AG09309 (cell line): ENCODE results near the gene PRDM10.

Experiments
- DNase-seq: peaks from one replicate; pipeline ENCODE4 v3.0.0-alpha.2; 2010; ENCODE audit warnings: low read depth
- H3K4me3 ChIP-seq: 2 replicates; pipeline ENCODE4 v1.5.1; 2011; ENCODE audit warnings: mild to moderate bottlenecking, low read depth, low read length, moderate library complexity; ENCODE audit not compliant: control insufficient read depth
- CTCF ChIP-seq: IDR thresholded peaks from 2 replicates; pipeline ENCODE4 v1.5.1; 2011; ENCODE audit warnings: mild to moderate bottlenecking, low read depth, low read length, inconsistent platforms; ENCODE audit not compliant: insufficient read depth, control insufficient read depth; ENCODE audit errors: missing control alignments

PRDM10 gene

GRCh38 chr11:129996113-129996870 lies 6.3 kb downstream of the PRDM10 start:
- DNase-seq: no peak
- no peak overlapping the region for H3K4me3 ChIP-seq
- no peak for TF ChIP-seq CTCF

- no peak for TF ChIP-seq CTCF
- H3K4me3 ChIP-seq: no peak overlapping the region
- no peak for DNase-seq
Observed at GRCh38 chr11:129995163-129995562, 7.5 kb downstream of the PRDM10 start.

GRCh38 chr11:129992161-129992944 lies 10.3 kb downstream of the PRDM10 start:
- no peak for TF ChIP-seq CTCF
- no peak overlapping the region for H3K4me3 ChIP-seq
- no peak for DNase-seq

- DNase-seq: no peak
- no peak overlapping the region for H3K4me3 ChIP-seq
- TF ChIP-seq CTCF: no peak
Observed at GRCh38 chr11:129989149-129989813, 13.4 kb downstream of the PRDM10 start.

GRCh38 chr11:129987950-129988349 lies 14.7 kb downstream of the PRDM10 start:
- no peak for DNase-seq
- TF ChIP-seq CTCF: no peak
- H3K4me3 ChIP-seq: no peak overlapping the region

GRCh38 chr11:129985823-129986222 lies 16.8 kb downstream of the PRDM10 start:
- TF ChIP-seq CTCF: no peak
- no peak overlapping the region for H3K4me3 ChIP-seq
- DNase-seq: no peak
